IMR-90 (cell line): Measurements from ENCODE around the gene GAD2.

Source experiments
- CTCF ChIP-seq: conservative IDR thresholded peaks from 2 replicates; pipeline ENCODE4 v1.5.1; 2012; ENCODE audit warnings: mild to moderate bottlenecking, low read depth, low read length, improper control_type of control experiment
- SMC3 ChIP-seq: fragments of 150-350 bp; IDR thresholded peaks from 2 replicates; pipeline ENCODE4 v1.6.1; 2016; ENCODE audit warnings: low read depth, mild to moderate bottlenecking, antibody characterized with exemption, low read length, moderate library complexity
- TF ChIP-seq, protein P1 (sequence below): fragments of 150-350 bp; IDR thresholded peaks from 2 replicates; pipeline ENCODE4 v1.6.1; 2016; ENCODE audit warnings: low read depth, mild to moderate bottlenecking, low read length, moderate library complexity, borderline replicate concordance

DNA sequence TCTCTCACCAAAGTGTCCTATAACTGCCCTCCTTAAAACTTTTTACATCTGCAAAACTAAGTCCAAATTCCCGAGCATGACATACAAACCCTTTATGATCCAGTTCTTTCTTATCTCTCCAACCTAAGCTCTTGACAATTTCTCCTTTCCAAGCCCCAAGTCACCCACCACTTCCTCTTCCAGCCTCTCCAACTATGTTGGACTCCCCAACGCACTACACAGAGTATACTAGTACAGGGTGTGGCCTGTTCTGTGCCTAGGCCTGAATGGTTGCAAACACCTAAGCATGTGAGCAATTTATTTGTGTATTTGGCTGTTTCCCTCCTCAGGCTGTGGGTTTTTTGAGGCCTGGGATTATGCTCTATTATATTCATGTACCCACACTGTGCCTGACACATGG lies 120.4 kb downstream of the GAD2 start:
- TF ChIP-seq CTCF (no peak), SMC3 (no peak)
- TF ChIP-seq, protein P1, sequence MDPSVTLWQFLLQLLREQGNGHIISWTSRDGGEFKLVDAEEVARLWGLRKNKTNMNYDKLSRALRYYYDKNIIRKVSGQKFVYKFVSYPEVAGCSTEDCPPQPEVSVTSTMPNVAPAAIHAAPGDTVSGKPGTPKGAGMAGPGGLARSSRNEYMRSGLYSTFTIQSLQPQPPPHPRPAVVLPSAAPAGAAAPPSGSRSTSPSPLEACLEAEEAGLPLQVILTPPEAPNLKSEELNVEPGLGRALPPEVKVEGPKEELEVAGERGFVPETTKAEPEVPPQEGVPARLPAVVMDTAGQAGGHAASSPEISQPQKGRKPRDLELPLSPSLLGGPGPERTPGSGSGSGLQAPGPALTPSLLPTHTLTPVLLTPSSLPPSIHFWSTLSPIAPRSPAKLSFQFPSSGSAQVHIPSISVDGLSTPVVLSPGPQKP: no peak
